GM21786 (cell line): Measurements from ENCODE around the gene RIC3.

ENCODE experiments used
- ATAC-seq: cut with Tn5 transposase; IDR thresholded peaks from one replicate; pipeline ENCODE4 v1.9.1; 2021; ENCODE audit not compliant: unreplicated experiment

Gene RIC3, protein sequence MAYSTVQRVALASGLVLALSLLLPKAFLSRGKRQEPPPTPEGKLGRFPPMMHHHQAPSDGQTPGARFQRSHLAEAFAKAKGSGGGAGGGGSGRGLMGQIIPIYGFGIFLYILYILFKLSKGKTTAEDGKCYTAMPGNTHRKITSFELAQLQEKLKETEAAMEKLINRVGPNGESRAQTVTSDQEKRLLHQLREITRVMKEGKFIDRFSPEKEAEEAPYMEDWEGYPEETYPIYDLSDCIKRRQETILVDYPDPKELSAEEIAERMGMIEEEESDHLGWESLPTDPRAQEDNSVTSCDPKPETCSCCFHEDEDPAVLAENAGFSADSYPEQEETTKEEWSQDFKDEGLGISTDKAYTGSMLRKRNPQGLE

DNA sequence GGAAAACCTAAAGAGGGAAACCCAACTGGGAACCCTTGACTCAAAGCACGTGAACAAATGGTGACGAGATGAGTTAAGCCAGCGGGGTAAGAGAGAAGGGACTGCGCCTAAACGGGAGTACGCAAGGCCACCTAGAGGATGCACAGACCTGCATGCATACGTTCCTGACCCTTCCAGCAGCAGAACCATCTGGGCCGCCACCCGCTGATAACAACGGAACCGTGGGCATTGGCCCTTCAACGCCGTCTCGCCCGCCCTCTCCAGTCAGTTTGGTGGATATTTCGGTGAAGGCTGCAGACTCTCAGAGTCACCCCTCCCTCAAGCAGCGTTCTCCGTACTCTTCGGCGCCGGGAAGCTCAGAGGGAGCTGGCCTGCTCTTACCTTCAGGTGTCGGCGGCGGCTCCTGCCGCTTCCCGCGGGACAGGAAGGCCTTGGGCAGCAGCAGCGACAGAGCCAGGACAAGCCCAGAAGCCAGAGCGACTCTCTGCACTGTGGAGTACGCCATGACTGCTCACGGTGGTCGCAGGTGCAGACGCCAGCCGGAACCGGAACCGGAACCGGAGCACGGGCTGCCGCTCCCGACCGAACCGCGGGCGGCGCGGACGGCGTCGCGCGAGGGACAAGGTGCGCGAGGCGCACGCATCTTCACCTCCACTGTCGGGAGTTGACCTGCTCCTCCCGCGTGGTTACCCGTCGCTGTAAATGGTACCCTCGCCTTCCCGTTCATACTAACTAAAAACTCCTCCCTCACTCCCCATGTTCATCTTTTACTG is at the start of gene RIC3:
TSS of gene RIC3 (minus strand) at position 541 of the 773 bp plus-strand sequence. CDS start at position 505, 36 bp downstream.
- ATAC-seq: peak; percentile 61

DNA sequence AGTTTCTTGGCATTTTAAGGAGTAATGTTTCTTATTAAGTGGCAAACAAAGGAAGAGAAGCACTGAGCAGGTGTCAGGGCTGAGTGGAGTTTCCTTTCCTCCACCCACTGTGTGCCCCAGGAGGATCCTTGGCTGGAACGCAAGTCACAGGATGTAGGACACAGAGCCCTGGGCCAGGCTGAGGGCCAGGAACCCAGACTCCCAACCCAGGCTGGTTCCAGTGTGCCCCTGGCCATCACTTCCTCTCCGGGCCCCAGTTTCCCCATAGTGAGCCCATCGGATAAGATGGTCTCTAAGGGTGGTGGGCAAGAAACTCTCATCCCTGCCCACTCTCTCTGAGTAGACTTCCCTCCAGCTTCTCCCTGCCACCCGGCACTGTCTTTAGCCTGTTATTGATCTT is 49.6 kb upstream of the RIC3 start:
- no peak for ATAC-seq

DNA sequence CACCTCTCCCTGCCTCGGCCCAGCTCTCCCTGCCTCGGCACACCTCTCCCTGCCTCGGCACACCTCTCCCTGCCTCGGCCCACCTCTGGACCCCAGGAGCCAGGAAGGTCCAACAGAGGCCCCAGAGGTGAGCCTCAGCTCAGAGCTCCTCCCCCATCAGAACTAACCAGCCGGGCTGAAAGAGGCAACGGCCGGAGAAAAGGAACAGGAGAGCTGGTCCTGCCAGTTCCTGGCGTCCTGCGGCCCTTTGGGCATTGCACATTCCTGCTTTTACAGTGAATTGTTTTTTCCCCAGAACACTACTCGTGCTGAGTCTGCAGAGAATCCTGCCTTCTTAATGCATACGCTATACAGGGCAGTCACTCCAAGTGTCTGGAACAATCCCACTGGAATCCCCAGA is 49.1 kb upstream of the RIC3 start:
- ATAC-seq: no peak

DNA sequence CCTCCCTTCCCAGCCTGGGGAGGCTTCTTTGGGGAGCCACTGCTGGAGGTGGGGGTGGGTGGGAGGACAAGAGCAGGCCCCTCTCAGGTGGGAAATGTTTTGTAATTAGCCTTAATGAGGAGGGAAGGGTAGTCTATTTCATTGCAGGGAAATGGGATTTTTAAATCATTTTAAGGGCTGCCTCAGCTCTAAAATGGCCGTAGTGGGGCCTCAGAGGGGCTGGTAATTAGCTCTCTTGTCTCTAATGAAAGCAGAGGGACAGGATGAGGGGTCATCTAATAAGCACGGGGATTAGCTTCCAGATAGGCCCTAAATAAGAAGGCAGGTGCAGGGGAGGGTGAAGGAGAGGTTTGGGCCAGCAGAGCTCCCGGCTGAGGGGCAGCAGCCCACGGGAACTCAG is 48.3 kb upstream of the RIC3 start:
- ATAC-seq: no peak

DNA sequence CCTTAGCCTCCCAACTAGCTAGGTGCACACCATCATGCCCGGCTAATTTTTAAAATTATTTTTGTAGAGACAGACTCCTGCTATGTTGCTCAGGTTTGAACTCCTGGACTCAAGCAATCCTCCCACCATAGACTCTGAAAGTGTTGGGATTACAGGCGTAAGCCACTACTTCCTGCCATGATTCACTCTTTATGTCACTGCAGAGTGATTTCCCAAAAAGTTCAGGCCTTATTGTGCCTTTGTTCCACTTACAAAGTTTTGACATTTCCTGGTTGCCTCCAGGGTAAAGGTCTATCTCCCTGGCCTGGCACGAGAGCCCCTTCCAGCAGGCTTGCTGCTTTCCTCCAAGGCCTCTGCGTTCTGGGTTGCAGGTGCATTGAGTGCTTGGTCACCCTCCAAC is 44.6 kb upstream of the RIC3 start:
- ATAC-seq: no peak

DNA sequence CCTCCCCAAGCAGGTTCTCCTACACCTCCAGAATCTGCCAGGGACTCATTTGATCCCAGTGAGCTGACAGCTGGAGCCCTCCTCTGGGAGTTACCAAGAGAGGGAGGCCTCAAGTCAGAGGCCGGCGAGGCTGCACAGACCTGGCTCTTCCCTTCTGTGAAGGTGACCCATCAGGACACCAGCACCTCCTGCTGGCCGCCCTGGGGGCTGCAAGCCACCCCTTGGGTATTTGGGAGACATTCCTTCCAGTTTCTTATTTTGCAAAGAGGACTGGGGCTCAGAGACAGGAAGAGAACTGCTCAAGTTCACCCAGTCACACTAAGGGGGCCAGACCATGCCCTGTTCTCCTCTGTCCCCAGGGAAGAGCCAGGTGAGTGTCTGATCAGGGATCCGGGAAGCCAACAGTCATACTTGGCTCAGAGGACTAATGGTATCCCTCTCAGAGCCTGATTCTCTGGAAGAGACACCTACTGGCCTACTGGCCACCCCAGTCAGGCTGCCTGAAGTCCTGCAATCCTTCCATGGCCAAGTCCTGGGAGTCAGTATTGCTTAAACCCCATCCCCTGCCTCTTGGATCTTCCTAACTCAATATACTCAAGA is 40.5 kb upstream of the RIC3 start:
- ATAC-seq: no peak

DNA sequence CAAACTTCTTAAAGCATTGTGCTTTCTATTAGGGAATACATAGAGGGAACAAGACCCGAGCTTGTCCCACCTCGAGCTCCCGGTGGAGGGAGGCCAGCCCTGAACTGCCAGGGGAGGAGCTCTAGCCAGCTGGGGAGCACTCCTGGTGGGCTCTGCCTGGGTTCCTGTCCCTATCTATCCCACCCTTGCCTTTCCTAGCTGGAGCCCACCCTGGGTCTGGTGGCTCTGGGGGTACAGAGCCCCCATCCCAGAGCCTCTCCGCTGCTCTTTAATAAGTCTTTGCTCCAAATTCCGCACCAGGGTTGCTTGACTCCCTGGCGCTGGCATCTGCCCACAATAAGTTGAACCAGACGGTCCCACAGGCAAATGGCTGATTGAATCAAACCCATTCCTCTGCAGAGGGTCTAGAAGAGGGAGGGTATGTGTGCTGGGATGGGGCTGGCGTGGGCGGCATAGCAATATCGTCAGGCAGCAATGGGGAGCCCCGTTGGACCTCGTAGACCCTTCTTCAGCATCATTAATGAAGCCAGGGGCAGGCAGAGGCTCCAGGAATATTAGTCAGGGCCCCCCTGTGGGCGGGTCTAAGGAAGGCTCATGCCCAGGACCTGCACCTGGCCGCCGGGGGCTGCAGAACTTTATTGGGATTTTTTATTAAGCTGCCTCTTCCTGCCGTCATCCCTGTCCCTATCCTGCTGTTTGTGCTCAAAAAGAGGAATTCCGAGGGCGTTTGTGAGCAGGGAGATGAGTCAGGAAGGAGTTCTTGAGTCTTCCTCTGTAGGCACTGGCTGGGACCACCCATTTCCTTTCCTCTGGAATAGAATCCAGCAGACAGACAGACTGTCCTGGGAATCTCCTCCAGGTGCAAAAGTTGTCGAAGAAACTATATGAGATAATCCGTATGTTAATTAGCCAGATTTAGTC is 38.5 kb upstream of the RIC3 start:
- ATAC-seq: no peak

DNA sequence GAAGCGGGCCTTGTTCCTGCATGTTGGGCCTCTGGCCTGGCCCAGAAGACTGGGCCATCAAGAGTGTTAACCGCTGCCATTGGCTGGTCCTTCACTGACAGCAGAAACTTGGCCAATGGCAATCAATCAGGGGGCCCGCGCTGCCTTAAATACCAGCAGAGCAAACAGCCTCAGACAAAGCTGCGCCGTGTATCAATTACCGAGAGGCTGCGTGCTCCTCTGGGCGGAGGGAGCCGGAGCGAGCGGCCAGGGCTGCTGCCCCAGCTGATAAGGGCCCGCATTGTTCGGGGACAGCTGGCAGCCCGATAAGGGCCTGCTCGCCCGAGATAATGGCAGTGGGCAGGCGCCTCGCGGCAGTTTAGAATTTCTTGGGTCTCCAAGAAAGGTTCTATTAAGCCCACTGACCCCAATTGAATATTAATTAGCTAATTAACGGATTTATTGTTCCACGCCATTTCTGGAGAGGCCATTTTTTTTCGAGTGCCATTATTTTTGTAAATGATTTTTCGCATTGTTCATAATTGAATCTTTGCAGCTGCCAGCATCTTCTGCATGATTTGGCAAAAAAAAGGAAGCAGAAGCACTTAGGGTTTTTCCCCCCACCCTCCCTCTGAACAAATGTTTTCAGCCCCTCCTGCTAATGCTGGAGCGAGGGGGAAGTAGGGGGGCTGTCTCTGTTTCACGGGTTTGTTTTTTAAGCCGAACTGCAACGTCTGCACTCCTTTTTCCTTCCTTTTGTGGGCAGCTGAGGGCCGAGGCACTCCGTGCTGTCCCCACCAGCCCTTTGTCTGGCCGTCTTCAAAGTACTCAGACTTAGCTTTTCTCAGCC is 37.6 kb upstream of the RIC3 start:
- ATAC-seq: no peak

DNA sequence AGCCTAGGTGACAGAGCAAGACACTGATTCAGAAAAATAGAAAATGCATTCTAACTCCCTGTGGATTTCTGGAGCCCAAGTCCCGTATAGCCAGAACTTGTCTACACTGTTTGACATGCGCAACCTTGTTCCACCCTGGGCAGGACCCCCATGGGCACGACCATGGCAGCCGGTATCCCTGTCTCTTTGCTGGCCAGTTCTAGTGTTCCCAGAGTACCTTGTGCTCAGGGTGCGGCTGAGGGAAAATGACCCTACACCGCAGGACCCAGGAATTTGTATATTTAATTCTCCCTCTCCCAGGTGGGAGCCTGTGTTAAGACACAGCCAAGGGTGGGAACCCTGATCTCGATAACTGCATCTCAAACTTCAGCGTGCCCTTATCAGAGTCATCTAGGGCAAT is 36.7 kb upstream of the RIC3 start:
- no peak for ATAC-seq

DNA sequence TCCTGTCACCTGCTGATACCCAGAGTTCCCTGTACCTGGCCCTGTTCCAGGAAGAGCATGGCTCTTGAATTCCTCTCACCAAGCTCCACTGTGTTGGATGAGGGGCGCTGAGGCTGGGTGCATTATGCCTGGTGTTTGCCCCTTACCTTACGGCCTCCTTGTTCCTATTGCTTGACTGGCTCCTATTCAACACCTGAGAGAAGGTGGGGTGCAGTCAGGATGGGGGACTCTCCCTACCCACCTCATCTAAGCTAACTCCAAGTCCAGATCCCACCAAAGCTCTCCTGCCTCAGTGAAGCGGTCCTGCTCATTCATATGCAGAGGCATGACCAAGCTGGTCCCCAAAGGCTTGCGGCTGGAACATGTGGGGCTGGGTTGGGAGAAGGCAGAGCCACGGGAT is 35.8 kb upstream of the RIC3 start:
- no peak for ATAC-seq

DNA sequence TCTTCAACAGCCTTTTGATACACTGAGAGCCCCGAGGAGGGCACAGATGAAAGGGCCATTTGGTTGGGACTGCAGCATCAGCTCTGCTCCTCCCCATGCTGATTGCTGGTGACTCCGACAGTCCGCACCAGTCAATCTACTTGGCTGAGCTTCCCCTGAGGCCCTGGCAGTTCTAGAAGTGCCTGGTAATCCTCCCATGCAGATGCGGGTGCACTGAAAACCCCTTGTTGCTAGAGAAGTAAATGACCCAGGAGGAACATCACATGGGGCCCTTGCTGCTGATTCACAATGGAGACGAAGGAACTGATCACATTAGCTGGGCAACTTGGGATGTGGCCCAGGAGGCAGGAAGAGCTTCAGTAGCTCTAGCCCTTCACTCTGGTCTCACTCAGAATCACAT is 35.2 kb upstream of the RIC3 start:
- no peak for ATAC-seq

DNA sequence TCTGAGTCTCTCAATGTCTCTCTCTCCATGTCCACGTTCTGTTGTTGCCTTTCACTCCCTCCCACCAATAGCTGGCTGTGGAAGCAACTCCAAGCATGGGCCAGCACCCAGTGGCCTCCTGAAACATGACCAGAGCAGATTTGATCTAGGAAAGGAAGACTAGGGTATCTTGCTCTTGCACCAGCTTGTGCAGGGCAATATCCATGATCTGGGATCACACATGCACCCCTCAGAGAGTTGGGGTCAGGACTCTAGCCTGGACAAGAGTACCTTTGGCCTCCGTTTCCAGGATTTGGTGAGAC is 34.5 kb upstream of the RIC3 start:
- ATAC-seq: no peak

DNA sequence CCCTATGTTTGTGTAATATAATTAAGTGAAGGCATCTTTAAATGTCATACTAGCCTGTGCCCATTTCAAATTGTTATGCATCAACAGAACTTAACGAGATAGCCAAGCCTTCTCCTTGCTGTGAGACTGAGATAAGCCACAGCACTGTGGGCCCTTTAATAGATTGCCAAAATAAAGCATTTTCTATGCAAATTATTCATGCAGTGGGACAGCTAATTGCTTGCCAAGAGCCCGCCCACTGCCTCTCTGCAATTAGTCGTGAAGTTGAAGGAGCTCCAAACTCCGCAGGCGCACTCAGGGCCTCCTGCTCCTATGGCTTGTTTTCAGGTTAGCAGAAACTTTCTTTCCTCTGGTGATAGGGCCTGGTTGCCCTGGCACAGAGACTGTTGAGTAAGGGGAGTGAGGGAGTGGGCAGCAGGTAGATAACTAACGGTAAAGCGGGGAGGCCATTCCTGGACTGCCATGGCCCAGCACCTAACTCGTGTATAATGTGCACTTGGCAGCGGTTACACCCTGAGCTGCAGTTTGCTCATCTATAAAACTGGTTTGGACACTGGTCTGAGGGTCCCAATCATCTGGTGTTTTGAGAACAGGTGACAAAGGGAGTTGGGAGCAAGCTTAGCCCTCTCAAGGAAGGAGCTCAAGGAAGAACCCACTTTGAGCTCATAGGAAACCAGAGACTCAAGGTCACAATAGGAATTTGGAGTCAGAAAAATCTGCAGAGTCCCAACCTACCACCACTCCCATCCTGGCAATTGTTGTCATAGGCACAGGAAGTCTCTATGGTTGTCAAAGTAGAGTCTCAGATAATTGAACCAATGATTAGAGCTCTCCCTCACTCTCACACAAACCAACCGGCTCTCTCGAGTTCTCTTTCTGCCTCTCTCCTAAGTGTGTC is 33.9 kb upstream of the RIC3 start:
- ATAC-seq: no peak

DNA sequence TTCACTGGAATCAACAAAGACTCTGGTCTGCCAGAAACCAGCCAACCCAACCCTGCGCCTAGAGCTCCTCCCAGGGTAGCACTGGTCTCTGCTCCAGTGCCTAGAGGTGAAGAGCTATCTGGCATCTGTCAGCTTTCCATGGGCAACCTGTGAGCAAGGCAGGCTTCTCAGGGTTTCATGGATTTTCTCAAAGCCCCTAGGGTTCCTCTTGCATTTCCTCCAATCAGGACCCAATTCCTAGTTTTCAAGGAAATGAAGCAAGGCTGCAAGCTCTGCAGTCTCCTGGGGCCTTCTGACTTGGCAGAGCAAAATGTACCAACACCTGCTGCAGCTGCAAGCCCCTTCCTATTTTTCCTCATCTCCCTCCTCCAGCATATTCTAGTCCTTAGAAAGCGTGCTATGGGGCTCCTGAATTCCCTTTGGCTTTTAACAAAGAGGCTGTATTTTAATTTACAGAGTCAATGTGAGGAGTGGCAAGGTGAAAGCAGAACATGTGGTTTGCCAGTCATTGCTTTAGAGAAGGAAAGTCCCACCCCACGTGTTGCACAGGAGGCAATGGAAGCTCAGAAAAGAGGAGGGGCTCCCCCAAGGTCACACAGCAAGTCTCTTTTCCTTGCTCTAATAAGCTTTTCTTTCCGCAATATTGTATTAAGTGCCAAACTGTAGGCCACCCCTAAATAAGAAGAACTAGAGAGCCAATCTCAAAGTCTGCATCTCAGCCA is 33.0 kb upstream of the RIC3 start:
- ATAC-seq: peak; percentile 86

DNA sequence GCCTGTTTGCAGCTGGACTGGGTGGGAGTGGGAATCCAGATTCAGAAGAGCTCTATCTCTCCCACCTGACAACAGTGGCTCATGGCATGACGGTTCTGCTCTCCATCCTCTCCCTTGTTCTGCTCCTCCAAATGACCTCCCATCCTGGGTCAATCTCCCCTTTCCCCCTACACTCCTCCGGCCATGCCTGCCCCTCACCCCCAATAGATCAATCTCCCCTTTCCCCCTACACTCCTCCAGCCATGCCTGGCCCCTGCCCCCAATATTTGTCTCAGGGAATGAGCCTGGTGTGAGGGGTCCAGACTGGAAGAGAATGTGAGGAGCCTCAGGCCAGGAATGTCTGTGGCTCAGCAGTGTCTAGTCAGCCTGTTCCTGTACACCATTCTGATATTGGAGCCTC is 30.9 kb upstream of the RIC3 start:
- no peak for ATAC-seq

DNA sequence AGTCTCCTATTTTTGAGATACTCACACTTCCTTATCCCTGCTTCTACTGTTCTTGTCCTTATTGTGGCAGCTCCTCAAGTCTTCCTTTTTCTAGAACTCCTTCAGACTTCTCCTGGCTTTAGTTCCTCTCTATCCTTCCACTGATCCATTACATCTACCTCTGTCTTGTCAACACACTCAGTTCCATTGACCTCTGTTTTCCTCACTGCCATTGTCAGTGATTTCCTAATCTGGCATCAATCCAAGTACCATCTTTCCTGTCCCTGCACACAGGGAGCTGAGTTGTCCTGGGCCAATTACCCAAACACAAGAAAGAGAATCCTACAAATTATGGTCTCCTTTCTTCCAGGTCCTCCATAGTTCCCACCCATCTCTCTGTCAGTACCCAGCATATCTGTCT is 27.9 kb upstream of the RIC3 start:
- ATAC-seq: no peak

DNA sequence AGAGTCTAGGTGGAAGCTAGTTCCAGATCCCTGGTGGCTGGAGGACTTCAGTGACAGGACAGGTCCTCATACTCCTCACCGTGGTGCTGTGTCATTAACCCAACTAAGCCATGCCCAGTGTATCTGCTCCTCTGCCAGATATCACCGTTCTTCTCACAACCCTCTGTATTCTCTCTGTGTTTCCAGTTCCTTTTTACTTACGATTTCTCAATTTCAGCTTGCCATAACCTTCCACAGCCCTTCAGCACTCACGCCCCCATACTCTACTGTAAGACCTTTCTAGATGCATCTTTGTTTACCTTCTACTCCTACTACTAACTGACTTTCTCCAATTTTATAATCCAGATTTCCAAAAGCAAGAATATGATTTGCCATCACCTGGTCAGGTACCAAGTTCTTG is 26.1 kb upstream of the RIC3 start:
- no peak for ATAC-seq

DNA sequence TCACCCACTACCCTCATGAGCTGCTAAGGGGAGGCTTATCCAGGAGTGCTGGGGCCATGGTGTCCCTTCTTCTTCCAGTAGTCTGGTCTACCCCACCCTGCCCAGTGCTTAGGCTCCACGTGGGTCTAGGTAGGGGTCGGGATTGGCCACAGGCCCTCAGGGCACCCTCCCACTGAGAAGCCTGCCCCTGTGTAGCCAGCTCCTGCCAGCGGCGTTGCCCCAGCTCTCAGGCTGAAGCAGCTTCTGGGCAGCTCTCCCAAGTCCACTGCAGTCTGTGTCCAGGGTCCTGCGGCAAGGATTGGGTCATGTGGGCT is 24.0 kb upstream of the RIC3 start:
- no peak for ATAC-seq
